AG04449 (cell line): ENCODE data around the gene GRB10.

Experiments used
- CTCF ChIA-PET: fragments of 350-600 bp; formaldehyde crosslinking; extraction: SDS; loops from one replicate; lab custom pipeline; 2021; ENCODE audit warnings: antibody characterized with exemption; lab: Yijun Ruan, JAX
- POLR2A ChIA-PET: fragments of 400-600, 350-600 bp; formaldehyde crosslinking; extraction: SDS; loops from one replicate; lab custom pipeline; 2020; ENCODE audit warnings: antibody characterized with exemption, inconsistent platforms; lab: Yijun Ruan, JAX
- DNase-seq: peaks from one replicate; pipeline ENCODE4 v3.0.0-alpha.2; 2010; ENCODE audit warnings: low read depth, low spot score
- H3K4me3 ChIP-seq: 2 replicates; pipeline ENCODE4 v1.5.1; 2011; ENCODE audit warnings: low read depth, mild to moderate bottlenecking, control low read depth, low read length
- TF ChIP-seq, protein P1 (sequence below): IDR thresholded peaks from one replicate; pipeline ENCODE4 v1.5.1; 2011; ENCODE audit warnings: mild to moderate bottlenecking, moderate library complexity, low read length, control low read depth, inconsistent platforms; ENCODE audit not compliant: insufficient read depth; ENCODE audit errors: missing control alignments

Gene GRB10

DNA sequence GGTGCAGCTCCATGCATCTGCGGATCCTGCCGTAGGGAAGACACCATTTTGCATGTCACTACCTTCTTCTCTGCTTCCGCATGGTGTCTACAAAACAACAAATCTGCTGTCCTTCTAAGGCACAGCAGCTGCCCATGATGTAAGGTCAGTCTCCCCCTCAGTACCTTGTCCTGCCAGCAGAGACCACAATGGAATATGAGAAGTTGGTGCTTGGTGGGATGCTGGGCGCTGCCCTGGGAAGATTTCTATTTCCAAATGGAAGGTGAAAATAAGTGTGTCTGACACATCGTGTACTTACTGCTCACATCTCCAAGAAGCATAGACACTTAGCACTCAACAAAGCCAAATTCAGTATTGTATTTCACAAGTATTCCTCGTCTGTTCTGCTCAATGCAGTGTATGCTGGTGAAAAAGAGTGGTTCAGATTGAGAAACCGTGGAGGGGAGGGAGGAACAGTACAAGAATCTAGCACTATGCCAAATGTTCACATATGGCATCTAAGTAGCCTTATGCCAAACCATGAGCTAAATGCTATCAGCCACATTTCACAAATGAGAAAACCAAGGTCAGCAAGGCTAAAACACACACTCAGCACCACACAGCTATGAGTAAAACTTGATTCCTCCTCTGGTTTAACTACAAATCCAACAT, 95.0 kb downstream of the GRB10 start:
- ChIA-PET CTCF (interaction anchor here (1.0 to 3.5 kb wide), 5 partner anchors 8 to 453 kb away, joined by 3 to 13 read pairs (median 5); no protein-coding TSS in a partner anchor), POLR2A (no interaction called here)
- TF ChIP-seq, protein P1, sequence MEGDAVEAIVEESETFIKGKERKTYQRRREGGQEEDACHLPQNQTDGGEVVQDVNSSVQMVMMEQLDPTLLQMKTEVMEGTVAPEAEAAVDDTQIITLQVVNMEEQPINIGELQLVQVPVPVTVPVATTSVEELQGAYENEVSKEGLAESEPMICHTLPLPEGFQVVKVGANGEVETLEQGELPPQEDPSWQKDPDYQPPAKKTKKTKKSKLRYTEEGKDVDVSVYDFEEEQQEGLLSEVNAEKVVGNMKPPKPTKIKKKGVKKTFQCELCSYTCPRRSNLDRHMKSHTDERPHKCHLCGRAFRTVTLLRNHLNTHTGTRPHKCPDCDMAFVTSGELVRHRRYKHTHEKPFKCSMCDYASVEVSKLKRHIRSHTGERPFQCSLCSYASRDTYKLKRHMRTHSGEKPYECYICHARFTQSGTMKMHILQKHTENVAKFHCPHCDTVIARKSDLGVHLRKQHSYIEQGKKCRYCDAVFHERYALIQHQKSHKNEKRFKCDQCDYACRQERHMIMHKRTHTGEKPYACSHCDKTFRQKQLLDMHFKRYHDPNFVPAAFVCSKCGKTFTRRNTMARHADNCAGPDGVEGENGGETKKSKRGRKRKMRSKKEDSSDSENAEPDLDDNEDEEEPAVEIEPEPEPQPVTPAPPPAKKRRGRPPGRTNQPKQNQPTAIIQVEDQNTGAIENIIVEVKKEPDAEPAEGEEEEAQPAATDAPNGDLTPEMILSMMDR: no peak

DNA sequence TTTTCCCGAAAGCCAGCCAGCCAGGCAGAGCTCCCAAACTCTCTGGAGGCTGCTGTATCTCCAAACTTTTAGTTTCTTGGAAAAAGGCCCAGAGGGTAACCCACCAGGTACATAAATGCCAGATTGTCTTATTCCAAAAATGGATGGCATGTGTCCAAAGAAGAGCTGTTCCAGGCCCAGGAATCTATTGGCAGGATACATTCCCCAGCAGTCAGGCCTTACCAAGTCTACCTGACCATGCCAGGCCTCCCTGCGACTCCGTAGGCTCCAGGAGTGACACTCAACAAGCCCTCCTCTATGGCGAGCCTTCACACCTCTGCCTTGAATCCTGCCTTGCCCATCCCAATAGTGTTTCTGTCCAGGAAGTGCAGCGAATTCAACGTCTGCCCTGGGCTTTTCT, 95.6 kb downstream of the GRB10 start:
- no peak overlapping the region for H3K4me3 ChIP-seq
- ChIA-PET POLR2A (no interaction called here), CTCF (interaction anchor here (1.0 to 3.5 kb wide), 3 partner anchors 10 to 454 kb away, joined by 3 to 13 read pairs (median 5); no protein-coding TSS in a partner anchor)
- DNase-seq: no peak
- TF ChIP-seq, protein P1: no peak

More for the DNA sequence above, 95.0 kb downstream of the GRB10 start:
- DNase-seq: peak; percentile 38
- H3K4me3 ChIP-seq: no peak overlapping the region

DNA sequence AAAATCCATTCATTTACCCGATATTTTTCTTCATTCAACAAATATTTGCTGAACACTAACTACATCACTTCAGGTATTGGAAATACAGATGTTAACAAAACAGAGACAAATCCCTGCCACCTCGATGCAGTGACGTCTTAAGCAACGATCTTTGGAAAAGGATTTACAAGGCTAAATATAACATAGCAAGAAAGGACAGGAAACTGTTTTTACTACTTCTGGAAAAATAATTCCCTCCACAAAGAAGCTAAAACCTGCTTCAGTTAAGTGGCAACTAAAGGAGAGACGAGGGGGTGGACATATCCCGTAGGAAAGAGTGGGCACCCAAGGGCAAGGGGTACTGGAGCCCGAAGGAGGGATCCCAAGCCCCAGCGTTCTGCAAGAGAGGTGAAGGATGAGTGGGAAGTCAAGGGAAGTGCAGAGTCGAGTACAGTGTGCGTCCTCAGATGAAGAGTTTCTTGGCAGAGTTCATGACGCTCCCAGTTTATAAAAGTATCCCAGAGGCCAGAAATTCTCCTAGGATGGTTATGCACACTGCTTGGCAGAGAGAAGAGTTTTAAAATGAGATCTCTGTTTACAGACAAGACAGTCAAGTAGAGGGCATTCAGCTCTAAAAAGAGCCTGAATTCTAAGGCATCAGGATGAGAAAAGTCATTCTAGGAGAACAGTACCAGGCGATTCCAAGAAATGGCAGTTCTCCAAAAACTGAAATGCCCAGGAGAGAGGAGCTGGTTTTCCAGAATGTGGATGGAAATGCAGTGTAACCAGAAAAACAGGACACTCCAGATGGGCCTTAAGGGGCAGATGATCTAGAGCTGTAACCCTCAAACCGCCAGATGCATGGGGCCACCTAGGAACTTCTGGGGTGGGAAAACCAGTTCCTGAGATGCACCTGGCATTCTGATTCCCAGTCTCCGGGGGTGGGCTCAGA, 97.3 kb downstream of the GRB10 start:
- CTCF ChIA-PET: interaction anchor here (1.0 to 3.5 kb wide), 4 partner anchors 9 to 456 kb away, joined by 3 to 13 read pairs (median 3); no protein-coding TSS in a partner anchor
- TF ChIP-seq, protein P1: no peak
- POLR2A ChIA-PET: no interaction called here
- no peak overlapping the region for H3K4me3 ChIP-seq
- DNase-seq: no peak

DNA sequence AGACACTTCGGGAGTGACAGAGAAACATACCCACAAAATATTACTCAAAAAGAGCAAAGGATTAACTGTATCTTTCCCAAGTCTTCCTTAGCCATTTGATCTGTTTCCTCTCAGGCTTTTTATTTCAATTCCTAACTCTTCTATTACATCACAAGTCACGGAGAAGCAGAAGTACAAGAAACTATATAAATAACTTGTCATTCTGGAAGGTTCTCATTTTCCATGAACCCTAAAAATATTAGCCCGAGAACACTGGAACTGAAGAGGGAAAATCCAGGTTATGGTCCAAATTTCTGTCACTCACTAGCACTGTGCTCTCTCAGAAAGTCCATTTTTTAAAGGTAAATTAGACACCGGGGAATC, 98.0 kb downstream of the GRB10 start:
- no peak overlapping the region for H3K4me3 ChIP-seq
- DNase-seq: no peak
- ChIA-PET POLR2A (no interaction called here), CTCF (interaction anchor here (1.5 kb wide), 1 partner anchor 456 kb away, joined by 3 read pairs; no protein-coding TSS in a partner anchor)
- TF ChIP-seq, protein P1: no peak

- no peak overlapping the region for H3K4me3 ChIP-seq
- no peak for DNase-seq
- ChIA-PET POLR2A (no interaction called here), CTCF (no interaction called here)
- TF ChIP-seq, protein P1: no peak
These were observed 98.5 kb downstream of the GRB10 start for GRCh38 chr7:50684011-50684712.
